ENCODE measurements around the gene MSH4.

MSH4 gene

GRCh38 chr1:75950176-75950575 is 153.5 kb downstream of the MSH4 start:
- no peak for DNase-seq

GRCh38 chr1:75952016-75952415 is 155.3 kb downstream of the MSH4 start:
- DNase-seq: no peak

GRCh38 chr1:75953461-75953860 is 156.8 kb downstream of the MSH4 start:
- no peak for DNase-seq

GRCh38 chr1:75954586-75954985 is 157.9 kb downstream of the MSH4 start:
- no peak for DNase-seq
